ENCODE data around the gene ZNF672. TPM values are rescaled to one million over a fixed set of nuclear protein-coding genes. Genes with fewer than 3 reads are reported as not detected.

ZNF672 gene
- total RNA-seq, 1 donor from 2014 or later: 15.3 TPM

GRCh38 chr1:248894837-248895236, 56.8 kb downstream of the ZNF672 start:
- no peak for TF ChIP-seq CTCF (IDR thresholded peaks at IDR 0.05; ENCODE audit: insufficient read depth, low read length, severe bottlenecking)
- no peak for DNase-seq (ENCODE audit: low read depth)
- no peaks in the 10 kb centered on the region for H3K36me3 ChIP-seq (ENCODE audit: control insufficient read depth, insufficient read depth, low read length)
- H3K4me3 ChIP-seq (ENCODE audit: low read depth, low read length): no peak overlapping the region
- H3K27me3 ChIP-seq (ENCODE audit: control insufficient read depth, insufficient read depth, low read length): no peaks in the 10 kb centered on the region
- FAIRE-seq: no peak

- H3K36me3 ChIP-seq (ENCODE audit: control insufficient read depth, insufficient read depth, low read length): no peaks in the 10 kb centered on the region
- no peak overlapping the region for H3K4me3 ChIP-seq (ENCODE audit: low read depth, low read length)
- DNase-seq (ENCODE audit: low read depth) (no peak), FAIRE-seq (no peak)
- no peak for TF ChIP-seq CTCF (IDR thresholded peaks at IDR 0.05; ENCODE audit: insufficient read depth, low read length, severe bottlenecking)
- no peaks in the 10 kb centered on the region for H3K27me3 ChIP-seq (ENCODE audit: control insufficient read depth, insufficient read depth, low read length)
These were observed 59.7 kb downstream of the ZNF672 start for GRCh38 chr1:248897412-248898337.

Other genes with a start within 250 kb of the ZNF672 start
- 0.13 TPM in 1 of 2 replicates, not detected in the other for gene OR2T10, start 240.5 kb upstream of the ZNF672 start, total RNA-seq
- not detected in 2 replicates for gene OR2T11, start 203.1 kb upstream of the ZNF672 start, total RNA-seq
- gene OR2T35, start 192.9 kb upstream of the ZNF672 start, total RNA-seq: not detected in 2 replicates
- not detected in 2 replicates for gene OR2T27, start 182.7 kb upstream of the ZNF672 start, total RNA-seq
- not detected in 2 replicates for gene OR14I1, start 135.5 kb upstream of the ZNF672 start, total RNA-seq
- not detected in 2 replicates for gene LYPD8, start 82.5 kb upstream of the ZNF672 start, total RNA-seq
- 17.1 and 20.9 TPM in 2 replicates for gene SH3BP5L, start 12.3 kb upstream of the ZNF672 start, total RNA-seq
- gene ZNF692, start 20.9 kb downstream of the ZNF672 start, total RNA-seq: 19.7 and 22.7 TPM in 2 replicates
- gene PGBD2, start 68.0 kb downstream of the ZNF672 start, total RNA-seq: 5.9 and 7.4 TPM in 2 replicates

Data from bronchial epithelial cell (primary cell).